Sigmoid colon (tissue), 7 donors: Measurements from ENCODE around the gene GOLGA6A. TPM values are rescaled to one million over a fixed set of nuclear protein-coding genes. Genes with fewer than 3 reads are reported as not detected.
A peak's percentile ranks its signal among the peaks of the same experiment; 100 is the strongest.

Experiments
- DNase-seq: peaks from one replicate; pipeline ENCODE4 v3.0.0-alpha.2; 2019
- H3K27ac ChIP-seq, 4 donors: fragments of 200-600 bp; sonication (generic); one replicate each; pipeline ENCODE4 v1.5.1; 2016 to 2019; ENCODE audit warnings: mild to moderate bottlenecking in 1 of 4
- H3K27me3 ChIP-seq, 3 donors: fragments of 200-600 bp; sonication (generic); one replicate each; pipeline ENCODE4 v1.5.1; 2019; ENCODE audit warnings: mild to moderate bottlenecking in 1 of 3
- H3K36me3 ChIP-seq, 4 donors: fragments of 200-600 bp; sonication (generic); one replicate each; pipeline ENCODE4 v1.5.1; 2016 to 2019
- H3K4me1 ChIP-seq, 4 donors: fragments of 200-600 bp; sonication (generic); one replicate each; pipeline ENCODE4 v1.5.1; 2017 to 2019
- H3K4me3 ChIP-seq, 4 donors: fragments of 200-600 bp; sonication (generic); one replicate each; pipeline ENCODE4 v1.5.1; 2017 to 2019; ENCODE audit warnings: mild to moderate bottlenecking in 2 of 4, moderate library complexity in 1 of 4
- H3K9me3 ChIP-seq, 4 donors: fragments of 200-600 bp in 3 of 4; sonication (generic) in 3 of 4; one replicate each; pipeline versions ENCODE4 v1.5.1 to v1.6.1; 2013 to 2019
- CTCF ChIP-seq, 4 experiments: fragments of 450-650 bp in 3 of 4; fragments of 200-600 bp in 1 of 4; IDR thresholded peaks; one replicate each; pipeline ENCODE4 v1.5.1; 2016 to 2019; ENCODE audit warnings: antibody characterized with exemption in 4 of 4, mild to moderate bottlenecking in 3 of 4, moderate library complexity in 2 of 4
- EP300 ChIP-seq, 4 donors: sonication (generic); formaldehyde crosslinking; IDR thresholded peaks; one replicate each; pipeline ENCODE4 v1.6.1; 2017; ENCODE audit warnings: antibody characterized with exemption in 4 of 4
- POLR2A ChIP-seq, 2 donors: fragments of 450-650 bp; IDR thresholded peaks; one replicate each; pipeline ENCODE4 v1.6.1; 2016; ENCODE audit warnings: antibody characterized with exemption in 2 of 2, mild to moderate bottlenecking in 2 of 2, moderate library complexity in 2 of 2
- POLR2AphosphoS5 ChIP-seq, 4 donors: sonication (generic); formaldehyde crosslinking; IDR thresholded peaks; one replicate each; pipeline ENCODE4 v1.6.1; 2017; ENCODE audit warnings: antibody characterized with exemption in 4 of 4
- WGBS, 2 donors: extraction: QIAGEN DNeasy Blood & Tissue Kit; methylation state at CpG; one replicate each; pipeline ENCODE4 v1.1.7; 2013; 5-methylcytosine and 5-hydroxymethylcytosine counted together
- intact Hi-C: fragments of 100-400 bp; cut with DNase I; formaldehyde crosslinking; loops from one replicate; pipeline ENCODE4 v1.15.1; 2023
- polyA plus RNA-seq, 3 donors: library from polyadenylated mRNA; stranded (reverse); fragments of 200-250 nt; gene quantifications; one replicate each; pipeline ENCODE4 v1.2.3, GENCODE V29; 2013
- total RNA-seq, 4 donors: library from RNA; depleted of rRNA; stranded (reverse); fragments of >200 nt; gene quantifications; one replicate each; pipeline ENCODE4 v1.1.0, GENCODE V29; 2016
- donor health status: healthy with polysubstance abuse.
- donor health status: Bipolar disorder and iron deficiency.
- donor health status: healthy.

The GOLGA6A gene
- total and polyA plus RNA-seq, 7 donors: not detected

- no peaks in the 10 kb centered on the region for H3K36me3 ChIP-seq
- no peaks in the 10 kb centered on the region for H3K9me3 ChIP-seq
- intact Hi-C loops: loop anchor here (10.0 kb wide), 1 partner anchor 155 kb away; no protein-coding TSS in a partner anchor
- TF ChIP-seq POLR2AphosphoS5 (IDR thresholded peaks at IDR 0.05) (no peak), EP300 (IDR thresholded peaks at IDR 0.05) (no peak), CTCF (IDR thresholded peaks at IDR 0.05) (no peak), POLR2A (IDR thresholded peaks at IDR 0.05) (no peak)
- WGBS, 2 donors: 5 to 9% methylated on average over 40 of the region's 40 CpGs
- H3K27me3 ChIP-seq: peaks cover 52 to 100% (median 92%) of the 10 kb centered on the region in 3 donors
- peak overlapping the region in 1 of 4 donors; percentile 6 for H3K27ac ChIP-seq
- no peak for DNase-seq
- H3K4me3 ChIP-seq: peak overlapping the region in 3 of 4 donors; percentile 1 to 42 (median 10)
- peaks cover 0 to 54% (median 46%) of the 10 kb centered on the region in 4 donors for H3K4me1 ChIP-seq
Measured at GRCh38 chr15:74129586-74130154, 47.3 kb upstream of the GOLGA6A start.

GRCh38 chr15:74128785-74129585, 46.6 kb upstream of the GOLGA6A start:
- intact Hi-C loops: no loop called here
- H3K27me3 ChIP-seq: peaks cover 47 to 100% (median 88%) of the 10 kb centered on the region in 3 donors
- no peaks in the 10 kb centered on the region for H3K36me3 ChIP-seq
- H3K4me3 ChIP-seq: peak overlapping the region in 3 of 4 donors; percentile 1 to 43 (median 42)
- H3K9me3 ChIP-seq: no peaks in the 10 kb centered on the region
- no peak for TF ChIP-seq CTCF (IDR thresholded peaks at IDR 0.05)
- no peak for TF ChIP-seq POLR2AphosphoS5 (IDR thresholded peaks at IDR 0.05)
- TF ChIP-seq POLR2A (IDR thresholded peaks at IDR 0.05): no peak
- no peak for TF ChIP-seq EP300 (IDR thresholded peaks at IDR 0.05)
- 6 to 8% methylated on average over 43 of the region's 43 CpGs for WGBS, 2 donors
- H3K27ac ChIP-seq: peak overlapping the region in 1 of 4 donors; percentile 6
- DNase-seq: no peak
- peaks cover 0 to 47% (median 39%) of the 10 kb centered on the region in 4 donors for H3K4me1 ChIP-seq

- DNase-seq: no peak
- H3K27ac ChIP-seq: peak overlapping the region in 2 of 4 donors; percentile 41 to 43
- no peaks in the 10 kb centered on the region for H3K9me3 ChIP-seq
- 6 to 7% methylated on average over 53 of the region's 53 CpGs for WGBS, 2 donors
- peaks cover 41 to 100% (median 80%) of the 10 kb centered on the region in 3 donors for H3K27me3 ChIP-seq
- TF ChIP-seq POLR2A (IDR thresholded peaks at IDR 0.05): no peak
- no peak for TF ChIP-seq CTCF (IDR thresholded peaks at IDR 0.05)
- no peak for TF ChIP-seq POLR2AphosphoS5 (IDR thresholded peaks at IDR 0.05)
- TF ChIP-seq EP300 (IDR thresholded peaks at IDR 0.05): no peak
- peak overlapping the region; percentile 18 to 43 (median 35) for H3K4me3 ChIP-seq
- peaks cover 0 to 41% (median 38%) of the 10 kb centered on the region in 4 donors for H3K4me1 ChIP-seq
- H3K36me3 ChIP-seq: no peaks in the 10 kb centered on the region
- intact Hi-C loops: loop anchor here (1.0 kb wide), 2 partner anchors 179 to 194 kb away; no protein-coding TSS in a partner anchor
Measured at GRCh38 chr15:74127954-74128784, 45.8 kb upstream of the GOLGA6A start.

GRCh38 chr15:74127255-74127953, 45.1 kb upstream of the GOLGA6A start:
- peak overlapping the region; percentile 18 to 43 (median 35) for H3K4me3 ChIP-seq
- WGBS, 2 donors: 7 to 9% methylated on average over 44 of the region's 44 CpGs
- no peaks in the 10 kb centered on the region for H3K36me3 ChIP-seq
- peak; percentile 93 for DNase-seq
- TF ChIP-seq EP300 (IDR thresholded peaks at IDR 0.05) (no peak), POLR2A (IDR thresholded peaks at IDR 0.05) (no peak), CTCF (IDR thresholded peaks at IDR 0.05) (peak; percentile 93 to 98 (median 95)), POLR2AphosphoS5 (IDR thresholded peaks at IDR 0.05) (peak in 1 of 4 donors; percentile 13)
- H3K4me1 ChIP-seq: peaks cover 0 to 39% (median 35%) of the 10 kb centered on the region in 4 donors
- H3K27ac ChIP-seq: peak overlapping the region in 2 of 4 donors; percentile 41 to 43
- intact Hi-C loops: loop anchor here (1.0 kb wide), 2 partner anchors 180 to 195 kb away; no protein-coding TSS in a partner anchor
- H3K27me3 ChIP-seq: peaks cover 34 to 100% (median 78%) of the 10 kb centered on the region in 3 donors
- no peaks in the 10 kb centered on the region for H3K9me3 ChIP-seq
